B cell (primary cell): ENCODE data around the gene LRRC10B. TPM values are rescaled to one million over a fixed set of nuclear protein-coding genes. Genes with fewer than 3 reads are reported as not detected.

ENCODE experiments used
- ATAC-seq: fragments of 200-7000 bp; cut with Tn5 transposase; one replicate; pipeline ENCODE4 v1.10.0; 2021; ENCODE audit warnings: low read depth, mild to moderate bottlenecking, moderate number of reproducible peaks, moderate library complexity
- CTCF ChIA-PET: fragments of 350-600 bp; sonication (Branson Sonifier 250); formaldehyde crosslinking; loops from one replicate; lab custom pipeline; 2021; ENCODE audit warnings: antibody characterized with exemption, inconsistent platforms; lab: Charles Lee
- POLR2A ChIA-PET: fragments of 350-600 bp; sonication (Branson Sonifier 250); formaldehyde crosslinking; loops from one replicate; lab custom pipeline; 2021; ENCODE audit warnings: antibody characterized with exemption; lab: Charles Lee
- DNase-seq: peaks from one replicate; pipeline ENCODE4 v3.0.0; 2013
- H2AFZ ChIP-seq: 2 replicates; pipeline ENCODE4 v1.6.1; 2012; ENCODE audit warnings: mild to moderate bottlenecking, low read depth, low read length; ENCODE audit not compliant: insufficient read depth, poor library complexity, severe bottlenecking
- H3K27ac ChIP-seq, 2 donors: 1 replicate in 1 of 2; 2 replicates in 1 of 2; pipeline ENCODE4 v1.5.1; 2012 to 2013; ENCODE audit warnings: low read length in 2 of 2, mild to moderate bottlenecking in 2 of 2, moderate library complexity in 1 of 2
- H3K27me3 ChIP-seq, 4 experiments: fragments of 200-600 bp in 1 of 4; sonication (generic) in 1 of 4; replicated peaks in 1 of 4; 1 replicate in 2 of 4; 2 replicates in 2 of 4; pipeline versions ENCODE4 v1.6.1 to v1.7.0; 2013 to 2016; ENCODE audit warnings: low read length in 3 of 4, mild to moderate bottlenecking in 2 of 4, mixed read lengths in 1 of 4, moderate library complexity in 1 of 4; ENCODE audit not compliant: insufficient read depth in 4 of 4, control insufficient read depth in 3 of 4; ENCODE audit errors: control extremely low read depth in 1 of 4
- H3K36me3 ChIP-seq, 2 experiments: replicated peaks in 1 of 2; 1 replicate in 1 of 2; 2 replicates in 1 of 2; pipeline versions ENCODE4 v1.6.1 to v1.7.1; 2013; ENCODE audit warnings: low read length in 1 of 2; ENCODE audit not compliant: insufficient read depth in 2 of 2, control insufficient read depth in 1 of 2; ENCODE audit errors: control extremely low read depth in 1 of 2, extremely low read depth in 1 of 2
- H3K4me1 ChIP-seq, 2 donors: fragments of 200-600 bp in 1 of 2; sonication (generic) in 1 of 2; 1 replicate in 1 of 2; 2 replicates in 1 of 2; pipeline versions ENCODE4 v1.5.1 to v1.6.1; 2013 to 2017; ENCODE audit warnings: low read length in 2 of 2; ENCODE audit not compliant: control insufficient read depth in 2 of 2, insufficient read depth in 2 of 2
- H3K4me2 ChIP-seq: replicated peaks from 2 replicates; pipeline ENCODE3; 2012; ENCODE audit warnings: mild to moderate bottlenecking, low read depth, low read length; ENCODE audit not compliant: poor library complexity, severe bottlenecking
- H3K4me3 ChIP-seq, 5 experiments: fragments of 200-600 bp in 1 of 5; sonication (generic) in 1 of 5; 1 replicate in 3 of 5; 2 replicates in 2 of 5; pipeline versions ENCODE4 v1.5.1 to v1.7.0; 2011 to 2016; ENCODE audit warnings: low read length in 4 of 5, mild to moderate bottlenecking in 4 of 5, low read depth in 2 of 5, control low read depth in 1 of 5, moderate library complexity in 1 of 5; ENCODE audit not compliant: insufficient read depth in 1 of 5; ENCODE audit errors: control extremely low read depth in 1 of 5, extremely low read depth in 1 of 5
- H3K79me2 ChIP-seq: fragments of 200-600 bp; sonication (generic); one replicate; pipeline ENCODE4 v1.6.0; 2016; ENCODE audit warnings: low read length; ENCODE audit not compliant: control insufficient read depth, insufficient read depth
- H3K9ac ChIP-seq: fragments of 200-600 bp; sonication (generic); 2 replicates; pipeline ENCODE4 v1.6.1; 2017; ENCODE audit warnings: mild to moderate bottlenecking, low read length, moderate library complexity
- H3K9me3 ChIP-seq, 3 donors: one replicate each; pipeline versions ENCODE4 v1.6.1 to v1.7.1; 2013; ENCODE audit warnings: low read length in 2 of 3; ENCODE audit not compliant: control insufficient read depth in 2 of 3, insufficient read depth in 1 of 3; ENCODE audit errors: control extremely low read depth in 1 of 3
- H4K20me1 ChIP-seq: 2 replicates; pipeline ENCODE4 v1.6.0; 2012; ENCODE audit warnings: mild to moderate bottlenecking, low read length; ENCODE audit not compliant: insufficient read depth, control insufficient read depth, poor library complexity, severe bottlenecking
- H3K27ac Mint-ChIP-seq: one replicate; pipeline ENCODE4 v1.8.0; 2021; ENCODE audit warnings: mixed read lengths
- H3K27me3 Mint-ChIP-seq: one replicate; pipeline ENCODE4 v1.8.0; 2021; ENCODE audit warnings: mixed read lengths
- H3K4me1 Mint-ChIP-seq: one replicate; pipeline ENCODE4 v1.8.0; 2021; ENCODE audit warnings: mixed read lengths
- H3K4me3 Mint-ChIP-seq: one replicate; pipeline ENCODE4 v1.8.0; 2021; ENCODE audit warnings: mixed read lengths
- H3K9me3 Mint-ChIP-seq: one replicate; pipeline ENCODE4 v1.8.0; 2022; ENCODE audit warnings: mixed read lengths; ENCODE audit not compliant: insufficient read depth
- CTCF ChIP-seq: fragments of 200-600 bp; IDR thresholded peaks from one replicate; pipeline ENCODE4 v1.8.0; 2022; ENCODE audit warnings: antibody characterized with exemption, mild to moderate bottlenecking
- EZH2 ChIP-seq: IDR thresholded peaks from 2 replicates; pipeline ENCODE4 v1.6.1; 2012; ENCODE audit warnings: borderline replicate concordance, low read depth, mild to moderate bottlenecking, moderate library complexity, low read length; ENCODE audit not compliant: insufficient read depth, poor library complexity, severe bottlenecking
- WGBS: methylation state at CpG from one replicate; pipeline ENCODE4 v1.1.5; 2013; ENCODE audit warnings: missing lambda C conversion rate; ENCODE audit not compliant: insufficient coverage; 5-methylcytosine and 5-hydroxymethylcytosine counted together
- intact Hi-C: fragments of 100-400 bp; cut with micrococcal nuclease; formaldehyde crosslinking; loops from one replicate; pipeline ENCODE4 v1.10.0; 2022
- polyA plus RNA-seq: library from polyadenylated mRNA; depleted of rRNA; stranded (reverse); fragments of >200 nt; gene quantifications from 2 replicates; pipeline ENCODE4 v1.2.3, GENCODE V29; 2012
- total RNA-seq, 2 donors: library from RNA; stranded (reverse); fragments of 120-200 nt in 1 of 2; gene quantifications; 1 replicate in 1 of 2; 2 replicates in 1 of 2; pipeline versions ENCODE4 v1.2.3 to v1.2.4, GENCODE V29; 2013 to 2022

The LRRC10B gene
- total and polyA plus RNA-seq, 2 donors (not counting 1 experiment from before 2014, with no cell fraction given): 0.15 TPM; not detected in 1

GRCh38 chr11:61552108-61552635 lies 43.6 kb downstream of the LRRC10B start:
- Mint-ChIP-seq H3K27me3 (peaks cover 38% of the 10 kb centered on the region), H3K4me3 (no peak overlapping the region), H3K27ac (no peak overlapping the region), H3K9me3 (no peaks in the 10 kb centered on the region), H3K4me1 (peaks cover 6% of the 10 kb centered on the region)
- Histone ChIP-seq H3K79me2 (no peaks in the 10 kb centered on the region), H3K4me2 (no peak overlapping the region), H3K27me3 (peaks cover 0 to 45% (median 7%) of the 10 kb centered on the region in 4 experiments), H3K36me3 (no peaks in the 10 kb centered on the region), H3K4me3 (no peak overlapping the region), H4K20me1 (no peaks in the 10 kb centered on the region), H3K9me3 (no peaks in the 10 kb centered on the region), H3K27ac (no peak overlapping the region), H3K9ac (no peak overlapping the region), H2AFZ (no peak overlapping the region), H3K4me1 (peaks cover 0 to 8% of the 10 kb centered on the region in 2 donors)
- intact Hi-C loops: no loop called here
- POLR2A ChIA-PET: no interaction called here
- CTCF ChIA-PET: no interaction called here
- no peak for TF ChIP-seq CTCF
- no peak for TF ChIP-seq EZH2
- 78% methylated on average over 12 of the region's 13 CpGs for WGBS
- DNase-seq (no peak), ATAC-seq (no peak)

GRCh38 chr11:61553373-61554171 lies 45.0 kb downstream of the LRRC10B start:
- Histone ChIP-seq H3K4me1 (peaks cover 0 to 8% of the 10 kb centered on the region in 2 donors), H3K4me2 (no peak overlapping the region), H3K27me3 (peaks cover 0 to 47% (median 7%) of the 10 kb centered on the region in 4 experiments), H3K4me3 (no peak overlapping the region), H3K9ac (no peak overlapping the region), H3K36me3 (no peaks in the 10 kb centered on the region), H3K27ac (no peak overlapping the region), H3K9me3 (no peaks in the 10 kb centered on the region), H4K20me1 (no peaks in the 10 kb centered on the region), H2AFZ (no peak overlapping the region), H3K79me2 (no peaks in the 10 kb centered on the region)
- Mint-ChIP-seq H3K4me3 (no peak overlapping the region), H3K27me3 (peaks cover 44% of the 10 kb centered on the region), H3K4me1 (peaks cover 6% of the 10 kb centered on the region), H3K9me3 (no peaks in the 10 kb centered on the region), H3K27ac (no peak overlapping the region)
- no peak for ATAC-seq
- intact Hi-C loops: no loop called here
- DNase-seq: no peak
- TF ChIP-seq CTCF: no peak
- TF ChIP-seq EZH2: no peak
- WGBS: 28% methylated on average over 8 of the region's 15 CpGs
- POLR2A ChIA-PET: no interaction called here
- CTCF ChIA-PET: no interaction called here
